ENCODE measurements around the gene TGM5.

Gene TGM5

DNA sequence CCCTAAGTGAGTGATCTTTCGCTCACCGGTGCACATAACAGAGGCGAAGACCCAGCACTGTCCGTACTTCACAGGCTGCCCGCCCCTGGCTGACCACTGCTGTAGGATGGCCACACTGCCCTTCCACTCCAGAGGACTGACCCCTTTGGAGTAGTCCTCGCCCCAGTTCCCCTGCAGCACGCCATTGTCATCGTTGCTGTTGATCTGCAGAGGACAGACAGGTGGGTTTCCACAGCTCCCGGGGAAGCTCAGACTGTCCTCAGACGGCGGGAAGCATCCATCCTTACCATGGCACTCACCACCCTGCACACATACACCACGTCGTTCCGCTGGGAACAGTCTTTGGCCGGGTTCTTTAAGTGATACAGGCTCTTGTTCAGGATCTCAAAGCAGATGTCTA lies 20.5 kb upstream of the TGM5 start:
- Histone ChIP-seq H3K27ac (ENCODE audit: insufficient read depth, low read length, poor library complexity, severe bottlenecking) (no peak overlapping the region), H3K4me1 (ENCODE audit: control insufficient read depth, insufficient read depth, low read length, poor library complexity, severe bottlenecking) (no peaks in the 10 kb centered on the region), H3K27me3 (replicated peaks; ENCODE audit: control insufficient read depth, insufficient read depth, low read length, poor library complexity, severe bottlenecking) (no peaks in the 10 kb centered on the region), H3K36me3 (ENCODE audit: control insufficient read depth, insufficient read depth, low read length) (no peaks in the 10 kb centered on the region), H3K9me3 (ENCODE audit: control insufficient read depth, low read length) (no peaks in the 10 kb centered on the region), H3K4me3 (ENCODE audit: insufficient read depth, low read depth, low read length, poor library complexity, severe bottlenecking) (no peak overlapping the region)
- no peak for DNase-seq

DNA sequence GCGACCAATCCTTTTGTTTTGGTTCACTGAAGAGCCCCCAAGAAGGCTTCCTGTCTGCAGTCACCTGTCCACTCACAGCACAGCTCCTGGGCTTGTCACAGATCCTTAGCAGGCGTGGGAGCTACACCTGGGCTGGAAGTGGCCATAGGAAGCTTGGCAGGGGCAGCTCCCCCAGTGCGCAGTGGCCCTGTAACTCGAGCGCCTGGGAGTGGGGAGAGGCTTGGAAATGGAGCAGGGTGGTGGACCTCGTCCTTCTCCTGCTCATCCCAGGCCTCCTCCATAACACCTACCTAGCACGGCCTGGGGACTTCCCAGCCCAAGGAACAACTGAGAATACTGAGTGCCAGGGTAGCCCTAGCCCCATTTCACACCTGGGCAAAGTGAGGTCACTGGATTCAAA lies 19.3 kb upstream of the TGM5 start:
- no peak overlapping the region for H3K4me3 ChIP-seq (ENCODE audit: insufficient read depth, low read depth, low read length, poor library complexity, severe bottlenecking)
- H3K4me1 ChIP-seq (ENCODE audit: control insufficient read depth, insufficient read depth, low read length, poor library complexity, severe bottlenecking), result no peaks in the 10 kb centered on the region
- no peaks in the 10 kb centered on the region for H3K36me3 ChIP-seq (ENCODE audit: control insufficient read depth, insufficient read depth, low read length)
- no peaks in the 10 kb centered on the region for H3K9me3 ChIP-seq (ENCODE audit: control insufficient read depth, low read length)
- no peaks in the 10 kb centered on the region for H3K27me3 ChIP-seq (replicated peaks; ENCODE audit: control insufficient read depth, insufficient read depth, low read length, poor library complexity, severe bottlenecking)
- DNase-seq, result no peak
- no peak overlapping the region for H3K27ac ChIP-seq (ENCODE audit: insufficient read depth, low read length, poor library complexity, severe bottlenecking)

DNA sequence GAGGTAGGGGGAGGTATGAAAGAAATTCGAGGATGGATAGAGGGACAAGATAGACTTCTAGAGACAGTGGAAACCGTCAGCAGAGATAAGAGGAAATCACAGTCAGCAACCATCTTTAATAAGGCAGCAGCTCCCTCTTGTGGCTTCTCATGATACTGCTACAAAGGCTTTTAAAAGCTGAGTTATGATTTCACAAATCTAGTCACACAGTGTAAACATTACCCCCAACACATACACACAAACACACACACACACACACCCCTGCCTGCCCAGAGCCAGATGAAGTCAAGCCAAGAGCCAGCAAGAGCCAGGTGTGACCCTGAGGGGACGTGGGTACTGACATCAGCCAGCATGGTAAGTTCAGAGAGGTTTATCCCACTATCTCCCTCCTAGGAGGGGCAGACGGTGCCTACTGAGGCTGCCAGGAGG lies 18.9 kb upstream of the TGM5 start:
- no peak overlapping the region for H3K27ac ChIP-seq (ENCODE audit: insufficient read depth, low read length, poor library complexity, severe bottlenecking)
- no peaks in the 10 kb centered on the region for H3K36me3 ChIP-seq (ENCODE audit: control insufficient read depth, insufficient read depth, low read length)
- no peak overlapping the region for H3K4me3 ChIP-seq (ENCODE audit: insufficient read depth, low read depth, low read length, poor library complexity, severe bottlenecking)
- no peaks in the 10 kb centered on the region for H3K9me3 ChIP-seq (ENCODE audit: control insufficient read depth, low read length)
- peak in 2 of 3 donors; percentile 17 to 44 for DNase-seq
- no peaks in the 10 kb centered on the region for H3K27me3 ChIP-seq (replicated peaks; ENCODE audit: control insufficient read depth, insufficient read depth, low read length, poor library complexity, severe bottlenecking)
- H3K4me1 ChIP-seq (ENCODE audit: control insufficient read depth, insufficient read depth, low read length, poor library complexity, severe bottlenecking), result no peaks in the 10 kb centered on the region

DNA sequence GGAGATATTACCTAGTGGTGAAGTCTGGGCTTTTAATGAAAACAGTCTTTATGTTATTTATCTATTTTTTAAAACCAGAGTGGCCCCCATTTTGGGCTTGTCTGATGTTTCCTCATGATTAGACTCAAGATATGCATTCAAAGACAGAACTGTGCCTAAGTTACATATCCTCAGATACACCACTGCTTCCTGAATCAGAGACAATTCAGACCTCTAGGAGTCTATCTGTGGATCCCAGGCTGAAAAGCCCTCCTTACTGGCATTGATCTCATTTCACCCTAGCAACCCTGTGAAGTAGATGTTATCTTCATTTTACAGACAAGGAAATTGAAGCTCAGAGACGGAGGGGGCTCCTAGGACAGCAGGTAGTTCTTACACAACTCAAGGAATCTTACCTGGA lies 16.8 kb upstream of the TGM5 start:
- no peak for DNase-seq
- no peaks in the 10 kb centered on the region for H3K4me1 ChIP-seq (ENCODE audit: control insufficient read depth, insufficient read depth, low read length, poor library complexity, severe bottlenecking)
- no peak overlapping the region for H3K4me3 ChIP-seq (ENCODE audit: insufficient read depth, low read depth, low read length, poor library complexity, severe bottlenecking)
- H3K9me3 ChIP-seq (ENCODE audit: control insufficient read depth, low read length), result no peaks in the 10 kb centered on the region
- H3K27ac ChIP-seq (ENCODE audit: insufficient read depth, low read length, poor library complexity, severe bottlenecking), result no peak overlapping the region
- no peaks in the 10 kb centered on the region for H3K36me3 ChIP-seq (ENCODE audit: control insufficient read depth, insufficient read depth, low read length)
- no peaks in the 10 kb centered on the region for H3K27me3 ChIP-seq (replicated peaks; ENCODE audit: control insufficient read depth, insufficient read depth, low read length, poor library complexity, severe bottlenecking)

DNA sequence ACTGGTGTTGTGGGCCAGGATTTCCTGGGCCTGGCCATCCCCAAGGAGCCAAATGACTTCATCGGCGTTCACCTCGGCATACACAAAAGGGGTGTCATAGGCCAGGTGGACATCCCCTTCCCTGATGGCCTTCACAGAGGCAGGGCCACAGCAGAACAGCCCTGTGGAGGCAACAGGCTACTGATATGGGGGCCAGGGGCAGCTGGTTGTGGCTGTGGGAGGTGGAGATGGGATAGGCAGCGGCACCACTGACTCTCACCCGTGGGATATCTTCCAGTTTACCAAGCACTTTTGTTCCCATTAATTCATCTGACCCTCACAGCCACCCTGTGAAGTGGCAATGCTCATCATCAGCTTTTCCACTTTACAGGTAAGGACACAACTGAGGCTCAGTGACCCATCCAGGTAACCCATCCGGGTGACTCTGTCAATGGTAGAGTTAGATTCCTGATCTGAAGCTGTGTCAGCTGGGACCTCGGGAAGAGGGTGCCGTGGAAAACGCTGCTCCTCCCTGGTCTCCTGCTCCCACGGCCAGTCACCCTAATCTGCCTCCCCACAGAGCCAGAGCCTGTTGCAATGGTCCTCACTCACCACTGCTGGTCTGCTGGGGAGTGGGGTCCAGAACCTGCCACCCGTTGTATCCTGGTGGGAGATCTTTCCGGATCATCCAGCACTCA lies 15.3 kb upstream of the TGM5 start:
- no peak for DNase-seq
- H3K9me3 ChIP-seq (ENCODE audit: control insufficient read depth, low read length), result no peaks in the 10 kb centered on the region
- no peaks in the 10 kb centered on the region for H3K36me3 ChIP-seq (ENCODE audit: control insufficient read depth, insufficient read depth, low read length)
- no peak overlapping the region for H3K27ac ChIP-seq (ENCODE audit: insufficient read depth, low read length, poor library complexity, severe bottlenecking)
- no peak overlapping the region for H3K4me3 ChIP-seq (ENCODE audit: insufficient read depth, low read depth, low read length, poor library complexity, severe bottlenecking)
- H3K4me1 ChIP-seq (ENCODE audit: control insufficient read depth, insufficient read depth, low read length, poor library complexity, severe bottlenecking), result no peaks in the 10 kb centered on the region
- no peaks in the 10 kb centered on the region for H3K27me3 ChIP-seq (replicated peaks; ENCODE audit: control insufficient read depth, insufficient read depth, low read length, poor library complexity, severe bottlenecking)

DNA sequence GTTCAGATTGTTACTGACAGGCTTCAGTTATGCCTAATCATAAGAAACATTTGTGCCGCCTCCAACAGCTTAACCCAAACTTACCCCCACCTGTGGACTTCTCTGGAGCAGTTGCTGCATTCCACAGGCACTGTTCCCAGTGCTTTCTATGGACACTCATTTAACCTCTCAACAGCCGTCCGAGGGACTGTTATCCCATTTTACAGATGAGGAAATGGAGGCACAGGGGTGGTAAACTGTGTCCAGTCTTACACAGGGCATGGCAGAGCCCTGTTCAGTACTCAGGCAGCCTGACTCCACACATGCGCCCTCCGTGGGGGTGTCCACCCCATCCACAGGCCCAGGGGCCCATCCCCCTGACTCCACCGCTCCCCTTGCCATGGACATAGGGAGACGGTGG lies 14.3 kb upstream of the TGM5 start:
- Histone ChIP-seq H3K9me3 (ENCODE audit: control insufficient read depth, low read length) (no peaks in the 10 kb centered on the region), H3K4me3 (ENCODE audit: insufficient read depth, low read depth, low read length, poor library complexity, severe bottlenecking) (no peak overlapping the region), H3K4me1 (ENCODE audit: control insufficient read depth, insufficient read depth, low read length, poor library complexity, severe bottlenecking) (no peaks in the 10 kb centered on the region), H3K27me3 (replicated peaks; ENCODE audit: control insufficient read depth, insufficient read depth, low read length, poor library complexity, severe bottlenecking) (no peaks in the 10 kb centered on the region), H3K36me3 (ENCODE audit: control insufficient read depth, insufficient read depth, low read length) (no peaks in the 10 kb centered on the region), H3K27ac (ENCODE audit: insufficient read depth, low read length, poor library complexity, severe bottlenecking) (no peak overlapping the region)
- no peak for DNase-seq

DNA sequence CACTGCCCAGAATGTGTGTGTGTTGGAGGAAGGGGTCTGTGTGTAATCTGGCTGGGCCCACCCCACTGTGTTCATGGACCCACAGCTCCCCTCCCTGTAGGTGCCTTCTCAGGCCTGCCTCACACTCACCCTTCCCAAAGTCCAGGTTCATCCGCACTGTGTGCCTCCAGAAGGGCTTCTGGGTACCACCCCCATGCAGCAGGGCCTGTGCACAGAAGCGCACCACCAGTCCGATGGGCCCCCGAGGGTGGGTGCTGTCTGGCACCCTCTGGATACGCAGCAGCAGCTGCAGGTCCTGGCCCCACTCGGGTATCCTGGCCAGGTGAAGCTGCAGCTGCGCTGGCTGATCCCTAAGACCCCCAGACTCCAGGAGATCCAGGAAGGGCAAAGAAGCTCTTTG lies 12.8 kb upstream of the TGM5 start:
- Histone ChIP-seq H3K27ac (ENCODE audit: insufficient read depth, low read length, poor library complexity, severe bottlenecking) (no peak overlapping the region), H3K27me3 (replicated peaks; ENCODE audit: control insufficient read depth, insufficient read depth, low read length, poor library complexity, severe bottlenecking) (no peaks in the 10 kb centered on the region), H3K36me3 (ENCODE audit: control insufficient read depth, insufficient read depth, low read length) (no peaks in the 10 kb centered on the region), H3K4me3 (ENCODE audit: insufficient read depth, low read depth, low read length, poor library complexity, severe bottlenecking) (no peak overlapping the region), H3K9me3 (ENCODE audit: control insufficient read depth, low read length) (no peaks in the 10 kb centered on the region), H3K4me1 (ENCODE audit: control insufficient read depth, insufficient read depth, low read length, poor library complexity, severe bottlenecking) (no peaks in the 10 kb centered on the region)
- no peak for DNase-seq

DNA sequence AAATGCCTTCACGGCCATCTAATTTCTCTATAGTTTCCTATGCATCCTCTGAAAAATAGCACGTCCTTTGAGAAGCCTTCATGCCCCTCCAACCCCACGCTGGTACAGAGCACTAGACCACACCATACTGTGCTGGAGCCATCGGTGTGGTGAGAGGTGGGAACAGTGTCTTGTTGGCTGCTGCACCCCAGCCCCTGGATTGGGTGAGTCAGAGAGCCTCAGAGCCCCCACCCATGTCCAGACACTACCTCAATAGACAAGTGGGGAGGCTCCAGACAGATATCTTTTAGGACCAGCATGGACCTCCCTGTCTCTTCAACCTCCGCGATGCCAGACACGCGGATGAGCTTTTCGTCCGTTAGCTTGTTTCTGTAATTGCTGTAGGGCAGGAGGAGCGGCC lies 12.1 kb upstream of the TGM5 start:
- no peak for DNase-seq
- Histone ChIP-seq H3K4me3 (ENCODE audit: insufficient read depth, low read depth, low read length, poor library complexity, severe bottlenecking) (no peak overlapping the region), H3K27ac (ENCODE audit: insufficient read depth, low read length, poor library complexity, severe bottlenecking) (no peak overlapping the region)

DNA sequence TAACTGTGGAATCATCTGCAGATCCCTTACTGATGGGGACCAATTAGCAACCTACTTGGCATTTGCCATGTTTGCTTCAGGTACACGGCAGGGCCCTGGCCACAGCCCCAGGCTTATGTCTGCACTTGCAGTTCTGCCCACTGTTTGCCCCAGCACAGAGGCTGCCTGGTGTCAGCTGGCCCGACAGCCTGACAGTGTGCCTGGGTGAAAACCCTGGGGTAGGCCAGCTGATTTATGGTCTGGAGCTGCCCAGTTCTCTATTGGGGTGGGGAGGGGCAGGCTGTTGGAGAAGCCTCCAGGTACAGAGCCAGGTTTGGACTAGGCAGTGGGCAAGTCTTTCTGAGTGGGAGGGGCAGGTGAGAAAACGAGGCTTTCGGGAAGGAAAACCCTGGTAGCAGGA lies 11.2 kb upstream of the TGM5 start:
- H3K27me3 ChIP-seq (replicated peaks; ENCODE audit: control insufficient read depth, insufficient read depth, low read length, poor library complexity, severe bottlenecking), result no peaks in the 10 kb centered on the region

More for the DNA sequence above, 12.1 kb upstream of the TGM5 start:
- no peaks in the 10 kb centered on the region for H3K4me1 ChIP-seq (ENCODE audit: control insufficient read depth, insufficient read depth, low read length, poor library complexity, severe bottlenecking)
- no peaks in the 10 kb centered on the region for H3K9me3 ChIP-seq (ENCODE audit: control insufficient read depth, low read length)
- H3K27me3 ChIP-seq (replicated peaks; ENCODE audit: control insufficient read depth, insufficient read depth, low read length, poor library complexity, severe bottlenecking), result no peaks in the 10 kb centered on the region
- no peaks in the 10 kb centered on the region for H3K36me3 ChIP-seq (ENCODE audit: control insufficient read depth, insufficient read depth, low read length)

DNA sequence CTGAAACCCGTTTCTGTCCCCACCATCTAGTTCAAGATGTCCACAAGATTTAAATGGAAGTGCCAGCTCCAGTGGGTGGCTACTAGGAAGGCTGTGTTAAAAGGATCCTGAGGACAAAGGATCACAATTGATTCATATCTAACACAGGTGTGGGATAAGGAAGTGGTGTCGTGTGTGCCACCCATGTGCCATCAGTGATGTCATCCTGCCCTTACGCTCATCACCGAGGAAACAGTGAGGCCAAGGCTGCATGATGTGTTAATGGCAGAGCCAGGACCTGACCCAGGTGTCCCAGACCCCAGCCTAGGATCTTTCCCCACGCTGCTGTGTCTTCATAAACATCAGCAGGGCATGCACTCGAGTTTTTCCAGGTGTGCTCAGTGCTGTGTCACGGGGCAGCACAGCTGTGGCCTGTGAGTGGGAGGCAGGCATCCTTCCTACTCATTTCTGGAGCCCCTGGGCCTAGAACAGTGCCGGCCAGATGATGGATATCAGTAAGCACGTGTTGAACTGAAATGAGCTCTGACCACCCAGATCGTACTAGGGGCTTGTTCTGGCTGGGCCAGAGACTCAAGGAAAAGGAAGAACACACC lies 10.6 kb upstream of the TGM5 start:
- no peak for DNase-seq
- Histone ChIP-seq H3K27me3 (replicated peaks; ENCODE audit: control insufficient read depth, insufficient read depth, low read length, poor library complexity, severe bottlenecking) (no peaks in the 10 kb centered on the region), H3K36me3 (ENCODE audit: control insufficient read depth, insufficient read depth, low read length) (no peaks in the 10 kb centered on the region), H3K27ac (ENCODE audit: insufficient read depth, low read length, poor library complexity, severe bottlenecking) (no peak overlapping the region), H3K4me1 (ENCODE audit: control insufficient read depth, insufficient read depth, low read length, poor library complexity, severe bottlenecking) (no peaks in the 10 kb centered on the region), H3K4me3 (ENCODE audit: insufficient read depth, low read depth, low read length, poor library complexity, severe bottlenecking) (no peak overlapping the region), H3K9me3 (ENCODE audit: control insufficient read depth, low read length) (no peaks in the 10 kb centered on the region)

More for the DNA sequence above, 11.2 kb upstream of the TGM5 start:
- Histone ChIP-seq H3K4me3 (ENCODE audit: insufficient read depth, low read depth, low read length, poor library complexity, severe bottlenecking) (no peak overlapping the region), H3K4me1 (ENCODE audit: control insufficient read depth, insufficient read depth, low read length, poor library complexity, severe bottlenecking) (no peaks in the 10 kb centered on the region), H3K9me3 (ENCODE audit: control insufficient read depth, low read length) (no peaks in the 10 kb centered on the region), H3K36me3 (ENCODE audit: control insufficient read depth, insufficient read depth, low read length) (no peaks in the 10 kb centered on the region), H3K27ac (ENCODE audit: insufficient read depth, low read length, poor library complexity, severe bottlenecking) (no peak overlapping the region)
- DNase-seq, result no peak

Measured in effector memory CD4-positive, alpha-beta T cell (primary cell).